C4-2B (cell line): ENCODE results near the gene SPATA25.

ENCODE experiments used
- ZFX ChIP-seq: fragments of 450-650 bp; IDR thresholded peaks from 2 replicates; pipeline ENCODE4 v1.6.1; 2017
- TF ChIP-seq, protein P1 (sequence below): fragments of 450-650 bp; conservative IDR thresholded peaks from 2 replicates; pipeline ENCODE4 v1.5.1; 2017; ENCODE audit warnings: mild to moderate bottlenecking

DNA sequence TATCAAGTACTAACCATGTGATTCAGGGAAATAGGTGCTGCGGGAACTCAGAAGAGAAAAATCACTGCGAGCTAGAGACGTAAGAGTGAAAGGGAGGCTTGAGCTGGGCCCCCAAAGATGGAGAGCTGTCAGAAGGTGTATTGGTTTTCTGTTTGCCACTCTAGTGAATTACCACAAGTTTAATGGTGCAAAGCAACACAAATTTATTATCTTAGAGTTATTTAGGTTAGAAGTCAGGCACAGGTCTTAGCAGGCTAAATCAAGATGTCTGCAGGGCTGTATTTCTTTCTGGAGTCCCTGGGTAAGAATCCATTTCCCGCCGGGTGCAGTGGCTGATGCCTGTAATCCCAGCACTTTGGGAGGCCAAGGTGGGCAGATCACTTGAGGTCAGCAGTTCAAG, 27.5 kb downstream of the SPATA25 start:
- TF ChIP-seq, protein P1, sequence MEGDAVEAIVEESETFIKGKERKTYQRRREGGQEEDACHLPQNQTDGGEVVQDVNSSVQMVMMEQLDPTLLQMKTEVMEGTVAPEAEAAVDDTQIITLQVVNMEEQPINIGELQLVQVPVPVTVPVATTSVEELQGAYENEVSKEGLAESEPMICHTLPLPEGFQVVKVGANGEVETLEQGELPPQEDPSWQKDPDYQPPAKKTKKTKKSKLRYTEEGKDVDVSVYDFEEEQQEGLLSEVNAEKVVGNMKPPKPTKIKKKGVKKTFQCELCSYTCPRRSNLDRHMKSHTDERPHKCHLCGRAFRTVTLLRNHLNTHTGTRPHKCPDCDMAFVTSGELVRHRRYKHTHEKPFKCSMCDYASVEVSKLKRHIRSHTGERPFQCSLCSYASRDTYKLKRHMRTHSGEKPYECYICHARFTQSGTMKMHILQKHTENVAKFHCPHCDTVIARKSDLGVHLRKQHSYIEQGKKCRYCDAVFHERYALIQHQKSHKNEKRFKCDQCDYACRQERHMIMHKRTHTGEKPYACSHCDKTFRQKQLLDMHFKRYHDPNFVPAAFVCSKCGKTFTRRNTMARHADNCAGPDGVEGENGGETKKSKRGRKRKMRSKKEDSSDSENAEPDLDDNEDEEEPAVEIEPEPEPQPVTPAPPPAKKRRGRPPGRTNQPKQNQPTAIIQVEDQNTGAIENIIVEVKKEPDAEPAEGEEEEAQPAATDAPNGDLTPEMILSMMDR, result no peak
- TF ChIP-seq ZFX, result no peak
